K562 (cell line): ENCODE results near the gene ATP5PB. TPM values are rescaled to one million over a fixed set of nuclear protein-coding genes. Genes with fewer than 3 reads are reported as not detected.
A peak's percentile ranks its signal among the peaks of the same experiment; 100 is the strongest.

ENCODE experiments used
- FOXK1 ChIP-seq: sonication (generic); formaldehyde crosslinking; IDR thresholded peaks from 2 replicates; pipeline ENCODE4 v1.8.0; 2022; ENCODE audit warnings: missing genetic modification reagents, mild to moderate bottlenecking, borderline replicate concordance
- HDAC2 ChIP-seq: fragments of 450-650 bp; IDR thresholded peaks from 2 replicates; pipeline ENCODE4 v1.6.1; 2016; ENCODE audit warnings: mild to moderate bottlenecking
- MYC ChIP-seq, 2 experiments: fragments of 250-450 bp in 1 of 2; sonication (Bioruptor Pico) in 1 of 2; IDR thresholded peaks; 2 replicates each; pipeline versions ENCODE4 v1.5.1 to v1.6.1; 2012 to 2021; ENCODE audit warnings: low read depth in 2 of 2, borderline replicate concordance in 1 of 2, improper control_type of control experiment in 1 of 2, low read length in 1 of 2, mild to moderate bottlenecking in 1 of 2, moderate library complexity in 1 of 2
- NFYB ChIP-seq: IDR thresholded peaks from 2 replicates; pipeline ENCODE4 v1.6.1; 2011; ENCODE audit warnings: mild to moderate bottlenecking, moderate library complexity; ENCODE audit not compliant: insufficient read length; ENCODE audit errors: extremely low read depth
- PKNOX1 ChIP-seq: fragments of 450-650 bp; IDR thresholded peaks from 2 replicates; pipeline ENCODE4 v1.6.1; 2016
- SAFB ChIP-seq: fragments of 200-400 bp; formaldehyde crosslinking; IDR thresholded peaks from 2 replicates; pipeline ENCODE4 v1.6.1; 2017; ENCODE audit warnings: low read depth, low read length, borderline replicate concordance
- TRIM25 ChIP-seq: fragments of 450-650 bp; IDR thresholded peaks from 2 replicates; pipeline ENCODE4 v1.7.0; 2016; ENCODE audit warnings: borderline replicate concordance
- WHSC1 ChIP-seq: IDR thresholded peaks from one replicate; pipeline ENCODE4 v1.6.1; 2012; ENCODE audit warnings: low read length, control low read depth, inconsistent platforms
- YBX1 ChIP-seq: fragments of 450-650 bp; IDR thresholded peaks from 2 replicates; pipeline ENCODE4 v1.7.1; 2016; ENCODE audit warnings: mild to moderate bottlenecking
- ZFPM2 ChIP-seq: fragments of 250-450 bp; sonication (Bioruptor Pico); IDR thresholded peaks from 2 replicates; pipeline ENCODE4 v1.5.1; 2022; ENCODE audit warnings: mild to moderate bottlenecking
- ZNF175 ChIP-seq: fragments of 200-800 bp; sonication (Bioruptor generic); IDR thresholded peaks from 2 replicates; pipeline ENCODE4 v1.6.1; 2016; ENCODE audit warnings: low read depth, mild to moderate bottlenecking, missing genetic modification characterization, missing compliant biosample characterization
- ZNF24 ChIP-seq: fragments of 450-650 bp; IDR thresholded peaks from 2 replicates; pipeline ENCODE4 v1.6.1; 2016
- ZNF408 ChIP-seq: fragments of 250-450 bp; sonication (Bioruptor Pico); IDR thresholded peaks from 2 replicates; pipeline ENCODE4 v1.4.0; 2020; ENCODE audit warnings: low read depth, mild to moderate bottlenecking, moderate library complexity
- ZNF584 ChIP-seq: fragments of 200-800 bp; sonication (Bioruptor generic); IDR thresholded peaks from 2 replicates; pipeline ENCODE4 v1.6.1; 2016; ENCODE audit warnings: low read depth, mild to moderate bottlenecking, missing genetic modification characterization, missing compliant biosample characterization
- polyA plus RNA-seq, 8 experiments: library from polyadenylated mRNA; depleted of rRNA in 4 of 8; stranded (reverse) in 5 of 8; unstranded in 3 of 8; fragments of >200 nt; fragmentation: Nextera tagmentation in 2 of 8; fragmentation: Illumina TruSeq in 1 of 8; extraction: Ambion mirVana in 2 of 8; extraction: Trizol in 1 of 8; gene quantifications; 2 replicates each; pipeline versions ENCODE4 v1.2.1 to v1.2.3, GENCODE V29; 2011 to 2014; ENCODE audit warnings: inconsistent platforms in 1 of 8, missing spikeins in 1 of 8
- total RNA-seq, 7 experiments: library from RNA; depleted of rRNA in 6 of 7; stranded (reverse); fragments of >200 nt in 6 of 7; fragmentation: Illumina TruSeq in 2 of 7; extraction: Trizol in 2 of 7; gene quantifications; 2 replicates each; pipeline versions ENCODE4 v1.2.1 to v1.2.3, GENCODE V29; 2011 to 2021; ENCODE audit warnings: low replicate concordance in 1 of 7
- TF ChIP-seq, protein P1 (sequence below): fragments of 250-450 bp; sonication (Bioruptor Pico); IDR thresholded peaks from 2 replicates; pipeline ENCODE4 v1.4.0; 2020; ENCODE audit warnings: mild to moderate bottlenecking, moderate library complexity
- TF ChIP-seq, protein P2 (sequence below): fragments of 250-450 bp; sonication (Bioruptor Pico); IDR thresholded peaks from 2 replicates; pipeline ENCODE4 v1.4.0; 2020; ENCODE audit warnings: borderline replicate concordance
- TF ChIP-seq, protein P3 (sequence below): sonication (generic); formaldehyde crosslinking; IDR thresholded peaks from 2 replicates; pipeline ENCODE4 v1.8.0; 2022; ENCODE audit warnings: missing genetic modification reagents, mild to moderate bottlenecking, borderline replicate concordance
- TF ChIP-seq, protein P4 (sequence below): fragments of 250-450 bp; sonication (Bioruptor Pico); IDR thresholded peaks from 2 replicates; pipeline ENCODE4 v1.5.0; 2021

Gene ATP5PB
- total and polyA plus RNA-seq, 9 of the 15 experiments (the other 6 are each of a cell fraction or from before 2014, with no cell fraction given) = 651 to 2,735 (median 1,061) TPM

DNA sequence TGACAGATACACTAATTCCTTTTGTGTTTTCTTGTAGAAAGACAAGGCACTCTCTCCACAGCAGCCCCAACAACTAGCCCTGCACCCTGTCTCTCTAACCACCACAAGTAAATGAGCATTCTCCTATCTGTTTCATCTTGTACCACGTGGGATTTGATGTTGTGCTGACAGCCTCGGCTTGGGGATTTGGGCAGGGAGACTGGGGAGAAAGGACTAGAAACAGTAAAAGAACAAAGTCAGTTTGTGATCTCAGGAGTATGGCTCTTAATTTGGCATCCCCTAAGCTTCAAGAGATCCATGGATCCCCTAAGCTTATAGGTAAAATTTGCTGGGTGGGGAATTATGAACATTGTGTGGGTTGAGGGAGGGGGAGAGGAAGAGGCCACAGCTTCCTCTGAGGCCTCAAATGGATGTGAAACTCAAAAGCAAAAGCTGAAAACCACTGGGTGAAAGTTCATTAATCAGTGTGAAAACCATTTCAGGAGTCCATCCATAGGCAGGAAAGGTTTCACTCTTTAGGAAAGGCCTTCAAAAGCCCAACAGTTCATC lies 27.6 kb downstream of the ATP5PB start (continued):
- TF ChIP-seq MYC (IDR thresholded peaks at IDR 0.05; ENCODE audit: low read depth, low read length) (no peak), MYC (CRISPR knock-in tag; IDR thresholded peaks at IDR 0.05; ENCODE audit: borderline replicate concordance, low read depth) (0 out of 2 replicates have a peak, but pooled peaks have one; percentile 23), ZNF24 (no peak), WHSC1 (no peak), NFYB (no peak), FOXK1 (CRISPR knock-in tag) (no peak), HDAC2 (no peak), SAFB (no peak), ZNF175 (CRISPR knock-in tag) (no peak), TRIM25 (no peak), ZNF408 (CRISPR knock-in tag) (no peak), ZNF584 (0 out of 2 replicates have a peak, but pooled peaks have one; percentile 48), PKNOX1 (peak; percentile 74), YBX1 (no peak), ZFPM2 (CRISPR knock-in tag) (no peak)
- TF ChIP-seq, protein P1, sequence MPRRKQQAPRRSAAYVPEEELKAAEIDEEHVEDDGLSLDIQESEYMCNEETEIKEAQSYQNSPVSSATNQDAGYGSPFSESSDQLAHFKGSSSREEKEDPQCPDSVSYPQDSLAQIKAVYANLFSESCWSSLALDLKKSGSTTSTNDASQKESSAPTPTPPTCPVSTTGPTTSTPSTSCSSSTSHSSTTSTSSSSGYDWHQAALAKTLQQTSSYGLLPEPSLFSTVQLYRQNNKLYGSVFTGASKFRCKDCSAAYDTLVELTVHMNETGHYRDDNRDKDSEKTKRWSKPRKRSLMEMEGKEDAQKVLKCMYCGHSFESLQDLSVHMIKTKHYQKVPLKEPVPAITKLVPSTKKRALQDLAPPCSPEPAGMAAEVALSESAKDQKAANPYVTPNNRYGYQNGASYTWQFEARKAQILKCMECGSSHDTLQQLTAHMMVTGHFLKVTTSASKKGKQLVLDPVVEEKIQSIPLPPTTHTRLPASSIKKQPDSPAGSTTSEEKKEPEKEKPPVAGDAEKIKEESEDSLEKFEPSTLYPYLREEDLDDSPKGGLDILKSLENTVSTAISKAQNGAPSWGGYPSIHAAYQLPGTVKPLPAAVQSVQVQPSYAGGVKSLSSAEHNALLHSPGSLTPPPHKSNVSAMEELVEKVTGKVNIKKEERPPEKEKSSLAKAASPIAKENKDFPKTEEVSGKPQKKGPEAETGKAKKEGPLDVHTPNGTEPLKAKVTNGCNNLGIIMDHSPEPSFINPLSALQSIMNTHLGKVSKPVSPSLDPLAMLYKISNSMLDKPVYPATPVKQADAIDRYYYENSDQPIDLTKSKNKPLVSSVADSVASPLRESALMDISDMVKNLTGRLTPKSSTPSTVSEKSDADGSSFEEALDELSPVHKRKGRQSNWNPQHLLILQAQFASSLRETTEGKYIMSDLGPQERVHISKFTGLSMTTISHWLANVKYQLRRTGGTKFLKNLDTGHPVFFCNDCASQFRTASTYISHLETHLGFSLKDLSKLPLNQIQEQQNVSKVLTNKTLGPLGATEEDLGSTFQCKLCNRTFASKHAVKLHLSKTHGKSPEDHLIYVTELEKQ (CRISPR knock-in tag) = no peak
- TF ChIP-seq, protein P2, sequence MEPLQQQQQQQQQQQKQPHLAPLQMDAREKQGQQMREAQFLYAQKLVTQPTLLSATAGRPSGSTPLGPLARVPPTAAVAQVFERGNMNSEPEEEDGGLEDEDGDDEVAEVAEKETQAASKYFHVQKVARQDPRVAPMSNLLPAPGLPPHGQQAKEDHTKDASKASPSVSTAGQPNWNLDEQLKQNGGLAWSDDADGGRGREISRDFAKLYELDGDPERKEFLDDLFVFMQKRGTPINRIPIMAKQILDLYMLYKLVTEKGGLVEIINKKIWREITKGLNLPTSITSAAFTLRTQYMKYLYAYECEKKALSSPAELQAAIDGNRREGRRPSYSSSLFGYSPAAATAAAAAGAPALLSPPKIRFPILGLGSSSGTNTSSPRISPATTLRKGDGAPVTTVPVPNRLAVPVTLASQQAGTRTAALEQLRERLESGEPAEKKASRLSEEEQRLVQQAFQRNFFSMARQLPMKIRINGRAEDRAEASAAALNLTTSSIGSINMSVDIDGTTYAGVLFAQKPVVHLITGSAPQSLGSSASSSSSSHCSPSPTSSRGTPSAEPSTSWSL = no peak
- TF ChIP-seq, protein P3, sequence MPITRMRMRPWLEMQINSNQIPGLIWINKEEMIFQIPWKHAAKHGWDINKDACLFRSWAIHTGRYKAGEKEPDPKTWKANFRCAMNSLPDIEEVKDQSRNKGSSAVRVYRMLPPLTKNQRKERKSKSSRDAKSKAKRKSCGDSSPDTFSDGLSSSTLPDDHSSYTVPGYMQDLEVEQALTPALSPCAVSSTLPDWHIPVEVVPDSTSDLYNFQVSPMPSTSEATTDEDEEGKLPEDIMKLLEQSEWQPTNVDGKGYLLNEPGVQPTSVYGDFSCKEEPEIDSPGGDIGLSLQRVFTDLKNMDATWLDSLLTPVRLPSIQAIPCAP (CRISPR knock-in tag) = no peak
- TF ChIP-seq, protein P4, sequence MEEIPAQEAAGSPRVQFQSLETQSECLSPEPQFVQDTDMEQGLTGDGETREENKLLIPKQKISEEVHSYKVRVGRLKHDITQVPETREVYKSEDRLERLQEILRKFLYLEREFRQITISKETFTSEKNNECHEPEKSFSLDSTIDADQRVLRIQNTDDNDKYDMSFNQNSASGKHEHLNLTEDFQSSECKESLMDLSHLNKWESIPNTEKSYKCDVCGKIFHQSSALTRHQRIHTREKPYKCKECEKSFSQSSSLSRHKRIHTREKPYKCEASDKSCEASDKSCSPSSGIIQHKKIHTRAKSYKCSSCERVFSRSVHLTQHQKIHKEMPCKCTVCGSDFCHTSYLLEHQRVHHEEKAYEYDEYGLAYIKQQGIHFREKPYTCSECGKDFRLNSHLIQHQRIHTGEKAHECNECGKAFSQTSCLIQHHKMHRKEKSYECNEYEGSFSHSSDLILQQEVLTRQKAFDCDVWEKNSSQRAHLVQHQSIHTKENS (CRISPR knock-in tag) = no peak
